GM19193 (cell line): Measurements from ENCODE around the gene GPX4.

Experiments
- POLR2A ChIP-seq: IDR thresholded peaks from 4 replicates; pipeline ENCODE4 v1.6.1; 2011; ENCODE audit not compliant: insufficient read depth, insufficient read length; ENCODE audit errors: extremely low read depth

Gene GPX4

GRCh38 chr19:1101337-1101698 is 2.5 kb upstream of the GPX4 start:
- no peak for TF ChIP-seq POLR2A

GRCh38 chr19:1102407-1103131 is 1.2 kb upstream of the GPX4 start:
- TF ChIP-seq POLR2A, result no peak

GRCh38 chr19:1103132-1103707 is 574 bp upstream of the GPX4 start:
- TF ChIP-seq POLR2A, result no peak

- no peak for TF ChIP-seq POLR2A
These were observed 665 bp downstream of the GPX4 start for GRCh38 chr19:1104311-1105007.

GRCh38 chr19:1105008-1105872 is 1.4 kb downstream of the GPX4 start:
- TF ChIP-seq POLR2A, result no peak

- TF ChIP-seq POLR2A, result peak; percentile 32
These were observed 2.4 kb downstream of the GPX4 start for GRCh38 chr19:1105873-1106840.

GRCh38 chr19:1106841-1107660 is 3.3 kb downstream of the GPX4 start:
- no peak for TF ChIP-seq POLR2A

GRCh38 chr19:1107661-1108261 is 4.0 kb downstream of the GPX4 start:
- TF ChIP-seq POLR2A, result peak; percentile 2

GRCh38 chr19:1108291-1109031 is 4.7 kb downstream of the GPX4 start:
- TF ChIP-seq POLR2A, result no peak

- TF ChIP-seq POLR2A, result peak; percentile 40
These were observed 5.3 kb downstream of the GPX4 start for GRCh38 chr19:1109032-1109551.

- no peak for TF ChIP-seq POLR2A
These were observed 6.2 kb downstream of the GPX4 start for GRCh38 chr19:1109697-1110671.
